SW 1271 (cell line): ENCODE measurements around the gene PIK3R1.

Experiments used
- DNase-seq, 2 experiments: peaks; one replicate each; lab custom pipeline; 2025; lab: John Stamatoyannopoulos, UW

The PIK3R1 gene

GRCh38 chr5:68215208-68215897 lies at the start of gene PIK3R1:
PIK3R1 (plus strand) TSS chr5:68215756; CDS start chr5:68226676, 10,920 bp downstream.
- DNase-seq, result peak; percentile 80 to 92

- DNase-seq, result no peak
Measured at GRCh38 chr5:68167195-68167651, 48.3 kb upstream of the PIK3R1 start.

- DNase-seq, result no peak
Measured at GRCh38 chr5:68169903-68170302, 45.7 kb upstream of the PIK3R1 start.

GRCh38 chr5:68170826-68171558 lies 44.6 kb upstream of the PIK3R1 start:
- no peak for DNase-seq

GRCh38 chr5:68172314-68172713 lies 43.2 kb upstream of the PIK3R1 start:
- DNase-seq, result no peak

GRCh38 chr5:68173007-68173406 lies 42.5 kb upstream of the PIK3R1 start:
- DNase-seq, result no peak

- DNase-seq, result no peak
Measured at GRCh38 chr5:68176253-68176652, 39.3 kb upstream of the PIK3R1 start.

- no peak for DNase-seq
Measured at GRCh38 chr5:68176802-68177479, 38.6 kb upstream of the PIK3R1 start.

GRCh38 chr5:68177676-68178075 lies 37.9 kb upstream of the PIK3R1 start:
- DNase-seq, result no peak

GRCh38 chr5:68178579-68178978 lies 37.0 kb upstream of the PIK3R1 start:
- DNase-seq, result no peak

- DNase-seq, result no peak
Measured at GRCh38 chr5:68180121-68181038, 35.2 kb upstream of the PIK3R1 start.

GRCh38 chr5:68181039-68181599 lies 34.4 kb upstream of the PIK3R1 start:
- no peak for DNase-seq

GRCh38 chr5:68182094-68182493 lies 33.5 kb upstream of the PIK3R1 start:
- DNase-seq, result no peak

GRCh38 chr5:68182534-68182933 lies 33.0 kb upstream of the PIK3R1 start:
- DNase-seq, result no peak

- no peak for DNase-seq
Measured at GRCh38 chr5:68187268-68188055, 28.1 kb upstream of the PIK3R1 start.

- DNase-seq, result no peak
Measured at GRCh38 chr5:68189171-68189570, 26.4 kb upstream of the PIK3R1 start.

GRCh38 chr5:68189613-68190012 lies 25.9 kb upstream of the PIK3R1 start:
- DNase-seq, result no peak

GRCh38 chr5:68190619-68191018 lies 24.9 kb upstream of the PIK3R1 start:
- DNase-seq, result no peak

GRCh38 chr5:68191083-68191791 lies 24.3 kb upstream of the PIK3R1 start:
- no peak for DNase-seq

- DNase-seq, result no peak
Measured at GRCh38 chr5:68192679-68193060, 22.9 kb upstream of the PIK3R1 start.
